Cardiac muscle cell (in vitro differentiated cells and primary cell): ENCODE results near the gene ZEB2. TPM values are rescaled to one million over a fixed set of nuclear protein-coding genes. Genes with fewer than 3 reads are reported as not detected.

Experiments
- DNase-seq, 2 donors: peaks; one replicate each; pipeline versions ENCODE4 v3.0.0 to v3.0.0-alpha.2; 2010 to 2017; ENCODE audit warnings: low read depth in 1 of 2, low spot score in 1 of 2
- H3K27ac ChIP-seq: fragments of 200-600 bp; sonication (generic); 2 replicates; pipeline ENCODE4 v1.5.1; 2016
- H3K27me3 ChIP-seq: fragments of 200-600 bp; sonication (generic); 2 replicates; pipeline ENCODE4 v1.6.0; 2016; ENCODE audit warnings: control low read depth
- H3K36me3 ChIP-seq: fragments of 200-600 bp; sonication (generic); 2 replicates; pipeline ENCODE4 v1.5.1; 2016; ENCODE audit warnings: control low read depth
- H3K4me1 ChIP-seq: fragments of 200-600 bp; sonication (generic); 2 replicates; pipeline ENCODE4 v1.8.1; 2017; ENCODE audit warnings: low read depth, mild to moderate bottlenecking, mixed run types
- H3K4me3 ChIP-seq: fragments of 200-600 bp; sonication (generic); 2 replicates; pipeline ENCODE4 v1.5.1; 2016; ENCODE audit warnings: mild to moderate bottlenecking
- H3K9me3 ChIP-seq: fragments of 200-600 bp; sonication (generic); 2 replicates; pipeline ENCODE4 v1.5.1; 2017; ENCODE audit warnings: low read depth, mild to moderate bottlenecking, control low read depth
- polyA plus RNA-seq: library from polyadenylated mRNA; unstranded; fragments of >200 nt; fragmentation: Nextera tagmentation; extraction: Ambion mirVana; gene quantifications from 2 replicates; pipeline ENCODE4 v1.2.1, GENCODE V29; 2016
- total RNA-seq: library from RNA; depleted of rRNA; stranded (reverse); fragments of >200 nt; gene quantifications from 2 replicates; pipeline ENCODE4 v1.2.3, GENCODE V29; 2016
- TF ChIP-seq, protein P1 (sequence below): IDR thresholded peaks from 2 replicates; pipeline ENCODE4 v1.5.1; 2012; ENCODE audit warnings: low read depth, mild to moderate bottlenecking, low read length

The ZEB2 gene
- total and polyA plus RNA-seq, 2 experiments from 2014 or later = 16.8 to 41.2 TPM

DNA sequence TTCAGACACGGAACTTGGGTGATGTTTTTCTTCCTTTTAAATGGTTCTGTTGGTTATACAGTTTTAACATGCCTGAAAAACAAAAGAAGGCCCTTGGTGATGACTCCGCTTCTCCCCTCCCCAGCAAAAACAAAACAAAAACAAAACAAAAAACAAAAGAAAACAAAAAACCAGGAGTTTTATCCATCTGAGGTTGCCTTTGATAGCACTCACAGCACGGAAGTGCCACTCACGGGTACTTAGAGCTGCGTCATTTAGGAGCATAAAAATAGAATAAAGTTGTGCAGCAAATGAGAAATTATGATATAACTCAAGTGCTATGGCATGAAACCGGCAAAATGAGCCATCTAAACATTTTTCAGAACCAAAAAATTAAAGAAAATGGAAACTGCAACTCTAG is 57.7 kb downstream of the ZEB2 start:
- Histone ChIP-seq H3K4me1 (peaks cover 34% of the 10 kb centered on the region), H3K9me3 (no peaks in the 10 kb centered on the region), H3K27ac (no peak overlapping the region), H3K27me3 (no peaks in the 10 kb centered on the region), H3K36me3 (no peaks in the 10 kb centered on the region), H3K4me3 (no peak overlapping the region)
- TF ChIP-seq, protein P1, sequence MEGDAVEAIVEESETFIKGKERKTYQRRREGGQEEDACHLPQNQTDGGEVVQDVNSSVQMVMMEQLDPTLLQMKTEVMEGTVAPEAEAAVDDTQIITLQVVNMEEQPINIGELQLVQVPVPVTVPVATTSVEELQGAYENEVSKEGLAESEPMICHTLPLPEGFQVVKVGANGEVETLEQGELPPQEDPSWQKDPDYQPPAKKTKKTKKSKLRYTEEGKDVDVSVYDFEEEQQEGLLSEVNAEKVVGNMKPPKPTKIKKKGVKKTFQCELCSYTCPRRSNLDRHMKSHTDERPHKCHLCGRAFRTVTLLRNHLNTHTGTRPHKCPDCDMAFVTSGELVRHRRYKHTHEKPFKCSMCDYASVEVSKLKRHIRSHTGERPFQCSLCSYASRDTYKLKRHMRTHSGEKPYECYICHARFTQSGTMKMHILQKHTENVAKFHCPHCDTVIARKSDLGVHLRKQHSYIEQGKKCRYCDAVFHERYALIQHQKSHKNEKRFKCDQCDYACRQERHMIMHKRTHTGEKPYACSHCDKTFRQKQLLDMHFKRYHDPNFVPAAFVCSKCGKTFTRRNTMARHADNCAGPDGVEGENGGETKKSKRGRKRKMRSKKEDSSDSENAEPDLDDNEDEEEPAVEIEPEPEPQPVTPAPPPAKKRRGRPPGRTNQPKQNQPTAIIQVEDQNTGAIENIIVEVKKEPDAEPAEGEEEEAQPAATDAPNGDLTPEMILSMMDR = no peak
- no peak for DNase-seq

DNA sequence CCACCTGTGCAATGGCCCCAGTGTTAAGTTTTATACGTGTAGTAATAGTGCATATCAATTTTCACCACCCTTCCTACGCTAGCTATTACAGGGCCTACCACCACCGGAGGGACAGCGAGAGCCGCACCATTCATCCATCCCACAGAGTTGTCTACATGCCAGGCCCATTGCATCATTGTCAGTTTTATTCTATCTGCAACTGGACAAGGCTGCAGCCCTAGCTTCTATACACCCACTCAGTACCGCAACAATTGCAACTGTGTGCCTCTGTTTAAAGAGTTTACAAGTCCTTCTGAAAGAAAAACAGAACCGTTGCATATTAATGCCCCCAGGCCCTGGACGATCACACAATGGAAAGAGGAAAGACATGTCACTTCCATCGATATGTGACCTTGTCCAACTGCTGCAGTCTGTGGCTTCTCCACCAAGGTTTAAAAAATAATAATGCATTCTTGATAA is 58.6 kb downstream of the ZEB2 start:
- DNase-seq = peak in 1 of 2 donors; percentile 96
- Histone ChIP-seq H3K9me3 (no peaks in the 10 kb centered on the region), H3K27ac (no peak overlapping the region), H3K27me3 (no peaks in the 10 kb centered on the region), H3K36me3 (no peaks in the 10 kb centered on the region), H3K4me1 (peaks cover 43% of the 10 kb centered on the region), H3K4me3 (no peak overlapping the region)
- TF ChIP-seq, protein P1 = no peak

DNA sequence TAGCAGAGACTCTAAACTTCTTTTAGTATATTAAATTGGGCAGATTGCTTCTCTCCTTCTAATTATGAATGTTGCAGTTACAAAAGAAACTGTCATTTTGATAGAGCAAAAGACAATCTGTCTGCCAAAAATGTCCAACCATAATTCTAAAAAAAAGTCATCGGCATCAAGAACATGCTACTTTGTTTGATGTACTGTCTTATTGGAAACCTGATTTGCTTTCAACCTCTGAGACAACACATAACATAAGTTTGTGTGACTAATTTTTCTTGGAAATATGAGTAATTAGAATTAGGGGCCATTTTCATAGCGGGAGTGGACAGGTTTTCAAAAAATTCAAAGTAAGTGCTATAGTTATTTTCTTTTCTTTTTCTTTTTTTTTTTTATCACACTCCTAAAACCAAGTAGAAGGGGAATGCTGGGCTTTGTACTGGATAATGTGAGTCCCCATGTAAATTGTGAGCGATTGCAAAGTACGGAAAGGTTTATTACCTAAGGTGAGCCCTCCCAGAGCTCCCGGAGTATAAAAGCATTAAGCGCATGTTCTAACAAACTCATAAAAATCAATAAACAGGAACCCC is 59.1 kb downstream of the ZEB2 start:
- peak overlapping the region; percentile 75 for H3K27ac ChIP-seq
- H3K9me3 ChIP-seq = no peaks in the 10 kb centered on the region
- H3K27me3 ChIP-seq = no peaks in the 10 kb centered on the region
- TF ChIP-seq, protein P1 = no peak
- DNase-seq = no peak
- H3K4me3 ChIP-seq = no peak overlapping the region
- H3K4me1 ChIP-seq = peaks cover 47% of the 10 kb centered on the region
- no peaks in the 10 kb centered on the region for H3K36me3 ChIP-seq

DNA sequence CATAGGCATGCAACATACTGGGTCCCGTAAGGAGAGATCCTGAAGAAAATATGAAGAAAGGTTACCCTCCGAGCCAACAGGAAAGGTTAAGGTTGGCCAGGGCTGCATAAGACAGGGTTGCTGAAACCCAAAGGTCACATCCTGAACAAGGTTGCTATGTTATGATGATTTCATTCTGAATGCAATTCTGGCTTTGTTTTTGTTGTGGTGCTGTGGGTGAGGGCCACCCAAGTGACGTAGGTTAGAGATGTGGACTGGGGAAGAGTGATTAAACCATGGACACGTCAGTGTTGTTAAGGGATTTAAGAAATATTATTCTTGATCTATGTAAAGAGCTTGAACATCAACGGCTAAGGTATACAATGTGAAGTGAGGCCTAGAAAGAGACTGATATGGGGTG is 60.0 kb downstream of the ZEB2 start:
- peaks cover 52% of the 10 kb centered on the region for H3K4me1 ChIP-seq
- H3K27me3 ChIP-seq = no peaks in the 10 kb centered on the region
- no peak overlapping the region for H3K4me3 ChIP-seq
- TF ChIP-seq, protein P1 = no peak
- no peaks in the 10 kb centered on the region for H3K9me3 ChIP-seq
- H3K27ac ChIP-seq = peak overlapping the region; percentile 75
- H3K36me3 ChIP-seq = no peaks in the 10 kb centered on the region
- DNase-seq = peak in 1 of 2 donors; percentile 87

DNA sequence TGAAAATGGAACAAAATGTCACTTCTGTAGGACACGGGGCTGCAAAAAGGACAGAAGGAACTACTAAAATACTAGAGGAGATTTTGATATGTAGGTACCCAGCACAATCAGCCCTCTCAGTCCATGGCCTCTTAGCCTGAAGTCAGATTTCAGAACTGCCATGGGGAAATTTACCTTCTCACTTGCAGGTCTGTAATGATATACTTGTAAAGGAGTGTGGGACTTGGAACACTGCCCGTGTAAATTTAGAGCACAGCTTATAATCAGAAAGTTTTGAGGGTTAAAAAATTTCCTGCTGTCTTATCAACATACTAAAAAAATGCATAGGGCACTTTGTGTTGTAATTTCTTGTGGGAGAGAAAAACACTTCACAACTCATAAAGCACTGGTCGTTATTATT is 60.6 kb downstream of the ZEB2 start:
- H3K4me1 ChIP-seq = peaks cover 58% of the 10 kb centered on the region
- no peaks in the 10 kb centered on the region for H3K9me3 ChIP-seq

More for the DNA sequence above, 60.6 kb downstream of the ZEB2 start:
- Histone ChIP-seq H3K27ac (peak overlapping the region; percentile 75), H3K4me3 (no peak overlapping the region), H3K27me3 (no peaks in the 10 kb centered on the region), H3K36me3 (no peaks in the 10 kb centered on the region)
- TF ChIP-seq, protein P1 = no peak
- no peak for DNase-seq
